GM19324 (cell line): ENCODE results near the gene MAN2B2.

Source experiments
- ATAC-seq: cut with Tn5 transposase; IDR thresholded peaks from one replicate; pipeline ENCODE4 v1.9.1; 2021; ENCODE audit warnings: mild to moderate bottlenecking, moderate library complexity; ENCODE audit not compliant: unreplicated experiment, low FRiP score

MAN2B2 gene

GRCh38 chr4:6591313-6591712, 16.3 kb downstream of the MAN2B2 start:
- no peak for ATAC-seq

GRCh38 chr4:6591781-6592180, 16.8 kb downstream of the MAN2B2 start:
- no peak for ATAC-seq

GRCh38 chr4:6592804-6593563, 18.0 kb downstream of the MAN2B2 start:
- ATAC-seq: no peak

GRCh38 chr4:6594341-6594740, 19.4 kb downstream of the MAN2B2 start:
- no peak for ATAC-seq

- ATAC-seq: no peak
These were observed 19.9 kb downstream of the MAN2B2 start for GRCh38 chr4:6594826-6595355.

- no peak for ATAC-seq
These were observed 21.0 kb downstream of the MAN2B2 start for GRCh38 chr4:6595897-6596537.

GRCh38 chr4:6596948-6597347, 22.0 kb downstream of the MAN2B2 start:
- no peak for ATAC-seq

- no peak for ATAC-seq
These were observed 23.1 kb downstream of the MAN2B2 start for GRCh38 chr4:6598127-6598526.

GRCh38 chr4:6598641-6599040, 23.7 kb downstream of the MAN2B2 start:
- ATAC-seq: no peak

- ATAC-seq: no peak
These were observed 26.8 kb downstream of the MAN2B2 start for GRCh38 chr4:6601661-6602250.

- no peak for ATAC-seq
These were observed 27.3 kb downstream of the MAN2B2 start for GRCh38 chr4:6602289-6602688.

- ATAC-seq: no peak
These were observed 28.1 kb downstream of the MAN2B2 start for GRCh38 chr4:6603128-6603527.

GRCh38 chr4:6605114-6605513, 30.1 kb downstream of the MAN2B2 start:
- ATAC-seq: no peak

- no peak for ATAC-seq
These were observed 30.6 kb downstream of the MAN2B2 start for GRCh38 chr4:6605605-6606004.

- no peak for ATAC-seq
These were observed 31.7 kb downstream of the MAN2B2 start for GRCh38 chr4:6606465-6607235.

GRCh38 chr4:6607368-6608055, 32.5 kb downstream of the MAN2B2 start:
- ATAC-seq: no peak

- ATAC-seq: no peak
These were observed 33.9 kb downstream of the MAN2B2 start for GRCh38 chr4:6608758-6609414.

- ATAC-seq: no peak
These were observed 34.6 kb downstream of the MAN2B2 start for GRCh38 chr4:6609415-6610079.

- ATAC-seq: no peak
These were observed 36.0 kb downstream of the MAN2B2 start for GRCh38 chr4:6610856-6611430.
